ENCODE measurements around the gene DOCK9.

Gene DOCK9

DNA sequence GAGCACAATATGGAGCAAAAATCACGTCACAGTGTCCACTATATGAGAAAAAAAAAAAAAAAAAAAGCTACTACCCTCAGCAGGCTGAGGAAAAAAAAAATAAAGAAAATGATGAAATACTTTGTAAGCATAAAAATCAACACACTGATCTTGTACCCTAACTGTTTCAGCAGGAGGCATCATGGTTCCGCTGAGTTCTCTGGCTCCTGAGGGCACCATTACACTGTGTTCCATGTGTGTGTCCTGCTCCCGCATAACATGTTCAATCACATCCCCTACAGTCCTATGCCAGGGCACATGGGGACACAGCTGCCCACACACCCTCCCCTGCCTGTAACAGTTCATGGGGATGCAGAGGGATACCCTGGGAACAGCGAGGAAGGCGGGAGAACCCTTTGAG is 33.5 kb downstream of the DOCK9 start:
- no peak overlapping the region for H3K27ac ChIP-seq
- TF ChIP-seq, protein P1, sequence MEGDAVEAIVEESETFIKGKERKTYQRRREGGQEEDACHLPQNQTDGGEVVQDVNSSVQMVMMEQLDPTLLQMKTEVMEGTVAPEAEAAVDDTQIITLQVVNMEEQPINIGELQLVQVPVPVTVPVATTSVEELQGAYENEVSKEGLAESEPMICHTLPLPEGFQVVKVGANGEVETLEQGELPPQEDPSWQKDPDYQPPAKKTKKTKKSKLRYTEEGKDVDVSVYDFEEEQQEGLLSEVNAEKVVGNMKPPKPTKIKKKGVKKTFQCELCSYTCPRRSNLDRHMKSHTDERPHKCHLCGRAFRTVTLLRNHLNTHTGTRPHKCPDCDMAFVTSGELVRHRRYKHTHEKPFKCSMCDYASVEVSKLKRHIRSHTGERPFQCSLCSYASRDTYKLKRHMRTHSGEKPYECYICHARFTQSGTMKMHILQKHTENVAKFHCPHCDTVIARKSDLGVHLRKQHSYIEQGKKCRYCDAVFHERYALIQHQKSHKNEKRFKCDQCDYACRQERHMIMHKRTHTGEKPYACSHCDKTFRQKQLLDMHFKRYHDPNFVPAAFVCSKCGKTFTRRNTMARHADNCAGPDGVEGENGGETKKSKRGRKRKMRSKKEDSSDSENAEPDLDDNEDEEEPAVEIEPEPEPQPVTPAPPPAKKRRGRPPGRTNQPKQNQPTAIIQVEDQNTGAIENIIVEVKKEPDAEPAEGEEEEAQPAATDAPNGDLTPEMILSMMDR (conservative IDR thresholded peaks at IDR 0.05), result no peak

- H3K27ac ChIP-seq, result no peak overlapping the region
- TF ChIP-seq, protein P1 (conservative IDR thresholded peaks at IDR 0.05), result no peak
Measured at GRCh38 chr13:98942997-98943396, 34.9 kb downstream of the DOCK9 start.

DNA sequence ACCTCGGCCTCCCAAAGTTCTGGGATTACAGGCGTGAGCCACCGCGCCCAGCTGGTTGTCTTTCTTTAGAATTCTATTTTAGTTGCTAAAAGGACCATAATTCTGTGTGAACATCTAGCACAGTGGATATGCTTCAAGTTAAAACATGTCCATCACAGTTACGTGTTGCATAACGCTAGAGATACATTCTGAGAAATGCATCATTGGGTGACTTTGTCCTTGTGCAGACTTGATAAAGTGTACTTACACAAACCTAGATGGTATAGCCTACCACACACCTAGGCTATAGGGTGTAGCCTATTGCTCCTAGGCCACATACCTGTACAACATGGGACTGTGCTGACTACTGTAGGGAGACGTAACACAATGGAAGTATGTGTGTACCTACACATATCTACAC is 35.4 kb downstream of the DOCK9 start:
- TF ChIP-seq, protein P1 (conservative IDR thresholded peaks at IDR 0.05), result no peak
- no peak overlapping the region for H3K27ac ChIP-seq

DNA sequence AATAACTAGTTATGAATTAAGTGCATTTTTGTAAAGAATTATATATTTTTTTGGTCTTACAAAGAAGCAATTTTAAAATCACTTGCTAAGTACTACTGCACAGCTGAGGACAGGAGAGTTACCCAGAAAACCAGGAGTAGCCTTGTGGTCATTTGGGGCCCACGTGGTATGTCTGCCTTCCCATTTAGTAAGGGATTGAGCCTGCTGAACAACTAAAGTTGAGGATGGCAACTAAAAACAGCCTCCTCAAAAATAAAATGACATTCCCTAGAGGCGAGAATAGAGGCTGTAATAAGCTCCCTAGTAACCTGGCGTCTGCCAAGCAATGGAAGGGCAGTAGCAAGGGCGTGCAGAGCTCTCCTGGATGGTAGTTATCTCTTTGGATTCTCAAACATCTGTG is 36.3 kb downstream of the DOCK9 start:
- H3K27ac ChIP-seq, result no peak overlapping the region
- TF ChIP-seq, protein P1 (conservative IDR thresholded peaks at IDR 0.05), result no peak

GRCh38 chr13:98941126-98941525 is 36.7 kb downstream of the DOCK9 start:
- TF ChIP-seq, protein P1 (conservative IDR thresholded peaks at IDR 0.05), result no peak
- no peak overlapping the region for H3K27ac ChIP-seq

GRCh38 chr13:98940325-98941001 is 37.4 kb downstream of the DOCK9 start:
- H3K27ac ChIP-seq, result no peak overlapping the region
- TF ChIP-seq, protein P1 (conservative IDR thresholded peaks at IDR 0.05), result no peak

DNA sequence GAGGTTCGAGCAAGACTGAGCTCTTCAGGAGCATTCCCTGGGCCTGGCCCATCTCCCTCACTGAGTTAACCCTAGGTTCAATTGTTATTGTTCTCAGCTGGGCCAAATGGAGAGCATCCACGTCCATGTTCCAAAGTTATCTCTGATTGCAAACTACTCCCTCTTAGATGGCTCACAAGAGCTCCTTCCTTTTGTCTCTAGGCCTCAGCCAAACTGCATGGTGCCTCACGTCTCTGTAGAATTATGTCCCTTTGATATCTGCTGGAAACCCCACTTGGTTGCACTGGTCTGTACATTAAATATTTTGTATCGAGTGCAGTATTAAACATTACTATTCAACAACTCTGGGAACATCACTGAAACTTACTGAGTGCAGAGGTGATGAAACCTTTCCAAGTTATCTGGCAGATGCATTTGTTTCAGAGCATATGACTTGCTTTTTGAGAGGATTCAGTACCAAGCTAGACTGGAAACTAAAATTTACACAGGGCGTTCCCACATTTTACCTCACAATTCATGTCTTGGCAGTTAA is 38.1 kb downstream of the DOCK9 start:
- no peak overlapping the region for H3K27ac ChIP-seq
- TF ChIP-seq, protein P1 (conservative IDR thresholded peaks at IDR 0.05), result no peak

Data from VCaP (cell line).